ENCODE data around the gene ENTPD6.

Gene ENTPD6

DNA sequence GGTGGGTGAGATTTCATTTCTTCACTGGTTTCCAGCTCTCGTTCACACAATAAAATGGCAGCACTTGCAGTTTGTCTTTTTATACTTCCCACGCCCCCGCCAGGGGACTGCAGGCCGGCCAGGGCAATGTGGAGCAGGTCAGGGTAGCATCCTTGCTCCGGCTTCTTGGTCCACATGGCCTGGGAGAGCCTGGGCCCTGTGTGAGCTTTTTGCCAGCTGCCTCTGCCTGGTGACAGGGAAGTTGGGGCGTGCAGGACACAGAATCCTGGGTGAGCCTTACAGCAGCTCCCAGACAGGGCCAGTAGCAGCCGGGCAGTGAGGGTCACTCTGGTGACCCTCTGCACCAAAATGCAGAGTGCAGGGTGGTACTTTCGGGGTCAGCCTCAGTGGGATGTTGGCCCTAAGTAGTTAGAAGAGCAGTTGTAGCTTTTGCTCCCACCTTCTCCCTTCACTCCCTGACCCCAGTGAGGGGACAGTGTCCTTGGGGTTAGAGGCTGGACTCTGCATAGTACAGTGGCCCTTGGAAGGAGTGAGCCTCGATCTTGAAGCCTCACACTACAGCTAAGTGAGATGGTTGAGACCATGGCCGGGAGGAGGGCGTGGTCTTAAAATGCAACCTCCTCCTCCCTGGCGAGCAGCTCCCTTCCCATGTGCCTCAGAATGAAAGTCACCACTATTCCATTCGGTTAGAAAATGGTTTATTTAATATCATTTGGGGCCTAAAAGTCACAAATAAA, 76.1 kb downstream of the ENTPD6 start:
- TF ChIP-seq EP300 (IDR thresholded peaks at IDR 0.05; ENCODE audit: borderline replicate concordance): no peak
- TF ChIP-seq TCF12 (IDR thresholded peaks at IDR 0.05; ENCODE audit: low read depth): no peak
- TF ChIP-seq, protein P1, sequence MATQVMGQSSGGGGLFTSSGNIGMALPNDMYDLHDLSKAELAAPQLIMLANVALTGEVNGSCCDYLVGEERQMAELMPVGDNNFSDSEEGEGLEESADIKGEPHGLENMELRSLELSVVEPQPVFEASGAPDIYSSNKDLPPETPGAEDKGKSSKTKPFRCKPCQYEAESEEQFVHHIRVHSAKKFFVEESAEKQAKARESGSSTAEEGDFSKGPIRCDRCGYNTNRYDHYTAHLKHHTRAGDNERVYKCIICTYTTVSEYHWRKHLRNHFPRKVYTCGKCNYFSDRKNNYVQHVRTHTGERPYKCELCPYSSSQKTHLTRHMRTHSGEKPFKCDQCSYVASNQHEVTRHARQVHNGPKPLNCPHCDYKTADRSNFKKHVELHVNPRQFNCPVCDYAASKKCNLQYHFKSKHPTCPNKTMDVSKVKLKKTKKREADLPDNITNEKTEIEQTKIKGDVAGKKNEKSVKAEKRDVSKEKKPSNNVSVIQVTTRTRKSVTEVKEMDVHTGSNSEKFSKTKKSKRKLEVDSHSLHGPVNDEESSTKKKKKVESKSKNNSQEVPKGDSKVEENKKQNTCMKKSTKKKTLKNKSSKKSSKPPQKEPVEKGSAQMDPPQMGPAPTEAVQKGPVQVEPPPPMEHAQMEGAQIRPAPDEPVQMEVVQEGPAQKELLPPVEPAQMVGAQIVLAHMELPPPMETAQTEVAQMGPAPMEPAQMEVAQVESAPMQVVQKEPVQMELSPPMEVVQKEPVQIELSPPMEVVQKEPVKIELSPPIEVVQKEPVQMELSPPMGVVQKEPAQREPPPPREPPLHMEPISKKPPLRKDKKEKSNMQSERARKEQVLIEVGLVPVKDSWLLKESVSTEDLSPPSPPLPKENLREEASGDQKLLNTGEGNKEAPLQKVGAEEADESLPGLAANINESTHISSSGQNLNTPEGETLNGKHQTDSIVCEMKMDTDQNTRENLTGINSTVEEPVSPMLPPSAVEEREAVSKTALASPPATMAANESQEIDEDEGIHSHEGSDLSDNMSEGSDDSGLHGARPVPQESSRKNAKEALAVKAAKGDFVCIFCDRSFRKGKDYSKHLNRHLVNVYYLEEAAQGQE (IDR thresholded peaks at IDR 0.05; ENCODE audit: low read depth): no peak
- no peak for TF ChIP-seq USF1 (IDR thresholded peaks at IDR 0.05)
- TF ChIP-seq FOXM1 (IDR thresholded peaks at IDR 0.05; ENCODE audit: borderline replicate concordance, low read depth): no peak

GRCh38 chr20:25272223-25273000, 76.9 kb downstream of the ENTPD6 start:
- no peak for TF ChIP-seq NFIC (IDR thresholded peaks at IDR 0.05)
- TF ChIP-seq CEBPB (IDR thresholded peaks at IDR 0.05): no peak
- TF ChIP-seq USF1 (IDR thresholded peaks at IDR 0.05): no peak
- TF ChIP-seq ZBTB7A (IDR thresholded peaks at IDR 0.05; ENCODE audit: low read depth): no peak
- no peak for TF ChIP-seq RAD21 (IDR thresholded peaks at IDR 0.05; ENCODE audit: low read depth)
- TF ChIP-seq EP300 (IDR thresholded peaks at IDR 0.05; ENCODE audit: borderline replicate concordance): no peak
- no peak for TF ChIP-seq FOXM1 (IDR thresholded peaks at IDR 0.05; ENCODE audit: borderline replicate concordance, low read depth)
- no peak for TF ChIP-seq EGR1 (IDR thresholded peaks at IDR 0.05)
- TF ChIP-seq TAF1 (IDR thresholded peaks at IDR 0.05; ENCODE audit: low read depth): no peak
- no peak for TF ChIP-seq TCF12 (IDR thresholded peaks at IDR 0.05; ENCODE audit: low read depth)
- TF ChIP-seq CREB1 (IDR thresholded peaks at IDR 0.05; ENCODE audit: low read depth): no peak
- TF ChIP-seq MAX (IDR thresholded peaks at IDR 0.05): no peak
- TF ChIP-seq, protein P1 (IDR thresholded peaks at IDR 0.05; ENCODE audit: low read depth): no peak
- no peak for TF ChIP-seq TEAD4 (IDR thresholded peaks at IDR 0.05)
- TF ChIP-seq YY1 (IDR thresholded peaks at IDR 0.05; ENCODE audit: low read depth): no peak

DNA sequence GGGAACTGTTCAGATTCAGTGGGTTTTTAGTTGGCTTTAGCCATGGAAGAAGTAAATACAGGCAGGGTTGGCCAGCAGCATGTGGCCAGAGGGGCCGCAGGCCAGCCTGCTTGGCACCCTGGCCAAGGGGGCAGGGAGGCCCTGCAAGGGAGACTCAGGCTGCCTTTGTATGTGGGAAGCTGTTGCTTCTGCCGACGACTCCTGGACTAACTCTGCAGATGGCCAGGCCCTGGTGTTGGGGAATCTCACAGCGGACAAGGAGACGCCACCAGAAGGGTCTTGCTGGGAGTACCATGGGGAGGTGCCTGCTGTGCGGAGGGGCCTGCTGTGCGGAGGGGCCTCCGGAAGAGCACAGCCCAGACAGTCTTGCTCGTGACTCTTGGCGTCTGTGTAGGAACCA, 77.5 kb downstream of the ENTPD6 start:
- no peak for TF ChIP-seq EP300 (IDR thresholded peaks at IDR 0.05; ENCODE audit: borderline replicate concordance)
- no peak for TF ChIP-seq RAD21 (IDR thresholded peaks at IDR 0.05; ENCODE audit: low read depth)
- TF ChIP-seq, protein P1 (IDR thresholded peaks at IDR 0.05; ENCODE audit: low read depth): no peak
- TF ChIP-seq EGR1 (IDR thresholded peaks at IDR 0.05): no peak
- TF ChIP-seq YY1 (IDR thresholded peaks at IDR 0.05; ENCODE audit: low read depth): no peak
- no peak for TF ChIP-seq TAF1 (IDR thresholded peaks at IDR 0.05; ENCODE audit: low read depth)
- no peak for TF ChIP-seq CREB1 (IDR thresholded peaks at IDR 0.05; ENCODE audit: low read depth)
- no peak for TF ChIP-seq ZBTB7A (IDR thresholded peaks at IDR 0.05; ENCODE audit: low read depth)
- no peak for TF ChIP-seq MAX (IDR thresholded peaks at IDR 0.05)
- no peak for TF ChIP-seq CEBPB (IDR thresholded peaks at IDR 0.05)
- no peak for TF ChIP-seq TCF12 (IDR thresholded peaks at IDR 0.05; ENCODE audit: low read depth)
- TF ChIP-seq TEAD4 (IDR thresholded peaks at IDR 0.05): no peak
- TF ChIP-seq NFIC (IDR thresholded peaks at IDR 0.05): no peak
- TF ChIP-seq FOXM1 (IDR thresholded peaks at IDR 0.05; ENCODE audit: borderline replicate concordance, low read depth): no peak
